ENCODE results near the gene TTLL9.
"Not testable (repeated sequence)": the region's sequence is repeated elsewhere in the genome, so short reads cannot be mapped to it uniquely, and the experiment has no call there.

Gene TTLL9

DNA sequence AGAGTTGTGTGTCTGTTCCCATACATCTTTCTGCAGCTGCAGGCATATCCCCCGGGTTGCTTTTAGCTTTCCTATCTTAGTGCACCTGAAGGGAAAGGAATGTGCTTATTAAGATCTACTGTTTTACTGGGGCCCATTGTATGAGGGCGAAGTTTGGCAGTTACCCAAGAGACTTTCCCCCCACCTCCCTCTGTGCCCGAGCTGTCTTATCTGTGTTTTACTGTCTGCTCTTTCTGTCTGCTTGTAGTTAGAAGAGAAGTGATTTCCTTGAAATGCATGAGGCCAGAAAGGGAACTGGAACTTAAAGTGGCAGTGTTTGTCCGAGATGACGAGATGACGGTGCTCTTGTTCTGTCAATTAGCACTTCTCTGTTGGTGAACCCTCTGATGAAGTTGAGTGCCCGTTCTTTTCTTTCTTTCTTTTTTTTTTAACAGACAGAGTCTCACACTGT is 47.6 kb downstream of the TTLL9 start:
- not testable (repeated sequence) for DNase-seq (ENCODE audit: low read depth in 2 of 2)

DNA sequence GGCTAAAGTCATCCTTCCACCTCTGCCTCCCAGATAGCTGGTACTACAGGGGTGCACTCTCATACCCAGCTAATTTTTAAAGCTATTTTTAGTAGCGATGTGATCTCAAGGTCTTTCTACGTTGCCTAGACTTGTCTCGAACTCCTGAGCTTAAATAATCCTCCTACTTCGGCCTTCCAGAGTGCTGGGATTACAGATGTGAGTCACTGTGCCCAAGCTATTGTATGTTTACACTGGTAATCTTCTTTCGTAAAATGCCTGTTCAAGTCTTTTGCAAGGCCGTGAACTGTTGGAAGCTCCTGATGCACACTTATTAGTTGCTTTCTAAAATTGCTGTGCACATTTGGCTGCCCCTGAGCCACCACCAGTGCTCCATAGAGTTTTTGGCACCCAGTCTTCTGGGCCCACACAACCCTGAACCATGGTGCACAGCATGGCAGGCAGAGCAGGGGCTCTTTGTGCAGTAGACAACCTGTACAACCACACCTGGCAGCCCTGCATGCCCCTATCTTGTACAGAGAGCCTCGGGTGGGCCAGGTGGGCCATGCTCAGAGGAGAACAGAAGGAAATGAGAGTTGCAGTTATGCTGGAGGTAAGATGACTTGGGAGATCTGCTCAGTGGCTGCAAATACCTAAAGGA is 48.2 kb downstream of the TTLL9 start:
- no peak for DNase-seq (ENCODE audit: low read depth in 2 of 2)

DNA sequence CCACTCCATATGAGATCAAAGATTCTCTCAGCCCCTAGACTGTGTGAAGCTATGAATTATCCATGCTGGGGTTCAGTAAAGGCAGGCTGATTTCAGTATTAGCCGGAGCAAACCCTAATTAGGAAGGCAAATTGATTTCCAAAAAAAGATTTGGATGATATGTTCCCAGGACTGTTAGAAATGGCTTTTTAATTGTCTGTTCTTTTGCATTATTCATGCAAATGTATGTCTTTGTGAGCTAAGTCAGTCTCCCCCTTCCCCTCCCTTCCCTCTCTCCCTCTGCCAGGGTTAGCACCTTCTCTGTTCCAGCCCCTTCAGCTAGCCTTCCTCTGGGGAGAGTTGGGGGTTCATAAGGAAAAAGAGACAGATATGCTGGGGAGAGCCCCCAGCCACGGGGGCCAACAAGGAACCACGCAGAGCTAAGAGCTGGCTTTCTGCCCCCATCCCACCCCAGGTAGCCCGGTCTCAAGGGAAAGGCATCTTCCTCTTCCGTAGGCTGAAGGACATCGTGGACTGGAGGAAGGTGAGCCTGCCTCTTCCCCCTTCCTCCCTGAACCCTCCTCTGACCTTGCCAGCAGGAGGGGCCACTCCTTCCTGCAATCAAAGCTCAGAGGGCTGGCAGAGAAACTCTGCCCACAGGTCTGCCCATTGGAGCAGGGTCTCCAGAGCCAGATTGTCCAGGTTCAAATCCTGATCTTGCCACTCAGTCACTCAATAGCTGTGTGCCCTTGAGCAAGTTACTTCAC is 49.1 kb downstream of the TTLL9 start:
- no peak for DNase-seq (ENCODE audit: low read depth in 2 of 2)

DNA sequence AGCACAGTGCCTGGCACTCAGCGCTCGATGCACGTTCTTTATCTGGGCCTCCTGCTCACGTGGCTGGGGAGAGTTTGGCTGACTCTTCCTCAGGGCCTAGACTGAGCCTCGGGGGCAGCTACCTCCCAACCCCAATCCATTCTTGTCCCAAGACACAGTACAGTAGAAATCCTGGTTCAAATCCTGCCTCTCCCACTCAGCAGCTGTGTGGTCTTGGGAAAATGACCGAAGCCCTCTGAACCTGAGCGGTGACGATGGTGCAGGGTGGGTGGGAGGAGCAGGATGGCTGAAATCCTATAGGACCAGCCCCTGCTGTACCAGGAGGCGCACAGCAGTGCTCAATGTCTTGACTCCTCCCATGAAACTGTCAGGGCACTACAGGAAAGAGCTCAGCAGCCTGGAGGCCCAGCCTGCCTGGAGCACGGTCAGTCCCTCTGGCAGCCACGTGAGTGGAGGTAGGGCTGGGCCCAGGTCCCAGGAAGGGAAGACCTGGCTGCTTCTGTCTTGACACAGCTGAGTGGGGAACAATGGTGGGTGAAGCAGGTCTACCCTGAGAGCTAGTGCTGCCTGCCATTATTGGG is 49.9 kb downstream of the TTLL9 start:
- no peak for DNase-seq (ENCODE audit: low read depth in 2 of 2)

DNA sequence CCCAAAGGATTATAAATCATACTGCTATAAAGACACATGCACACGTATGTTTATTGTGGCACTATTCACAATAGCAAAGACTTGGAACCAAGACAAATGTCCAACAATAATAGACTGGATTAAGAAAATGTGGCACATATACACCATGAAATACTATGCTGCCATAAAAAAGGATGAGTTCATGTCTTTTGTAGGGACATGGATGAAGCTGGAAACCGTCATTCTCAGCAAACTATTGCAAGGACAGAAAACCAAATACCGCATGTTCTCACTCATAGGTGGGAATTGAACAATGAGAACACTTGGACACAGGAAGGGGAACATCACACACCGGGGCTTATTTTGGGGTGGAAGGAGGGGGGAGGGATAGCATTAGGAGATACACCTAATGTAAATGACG is 51.0 kb downstream of the TTLL9 start:
- DNase-seq (ENCODE audit: low read depth in 2 of 2), result not testable (repeated sequence)

DNA sequence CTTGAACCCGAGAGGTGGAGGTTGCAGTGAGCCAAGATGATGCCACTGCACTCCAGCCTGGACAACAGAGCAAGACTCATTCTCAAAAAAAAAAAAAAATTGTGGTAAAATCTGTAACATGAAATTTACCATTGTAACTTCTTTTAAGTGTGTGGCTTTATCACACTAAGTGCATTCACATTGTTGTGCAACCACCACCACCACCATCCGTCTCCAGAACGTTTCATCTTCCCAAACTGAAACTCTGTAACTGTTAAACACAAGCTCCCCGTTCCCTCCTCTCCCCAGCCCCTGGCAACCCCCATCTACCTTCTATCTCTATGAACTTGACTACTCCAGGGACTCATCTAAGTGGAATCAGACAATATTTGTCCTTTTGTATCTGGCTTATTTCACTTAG is 51.7 kb downstream of the TTLL9 start:
- no peak for DNase-seq (ENCODE audit: low read depth in 2 of 2)

DNA sequence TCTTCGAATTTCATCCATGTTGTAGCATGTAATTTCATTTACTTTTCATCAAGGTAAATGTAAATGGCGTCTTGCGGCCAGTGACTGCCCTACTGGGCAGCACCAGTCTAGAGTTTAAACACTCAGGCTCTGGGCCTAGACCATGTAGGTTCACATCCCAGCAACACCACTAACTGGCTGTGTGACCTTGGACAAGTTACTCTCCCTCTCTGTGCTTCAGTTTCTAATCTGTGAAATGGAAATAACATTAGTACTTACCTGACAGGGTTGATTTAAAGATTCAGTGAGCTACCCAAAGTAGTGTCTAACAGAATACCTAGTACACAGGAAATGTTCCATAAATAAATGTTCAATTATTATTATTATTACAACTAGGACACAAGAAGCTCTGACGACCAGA is 52.2 kb downstream of the TTLL9 start:
- no peak for DNase-seq (ENCODE audit: low read depth in 2 of 2)

DNA sequence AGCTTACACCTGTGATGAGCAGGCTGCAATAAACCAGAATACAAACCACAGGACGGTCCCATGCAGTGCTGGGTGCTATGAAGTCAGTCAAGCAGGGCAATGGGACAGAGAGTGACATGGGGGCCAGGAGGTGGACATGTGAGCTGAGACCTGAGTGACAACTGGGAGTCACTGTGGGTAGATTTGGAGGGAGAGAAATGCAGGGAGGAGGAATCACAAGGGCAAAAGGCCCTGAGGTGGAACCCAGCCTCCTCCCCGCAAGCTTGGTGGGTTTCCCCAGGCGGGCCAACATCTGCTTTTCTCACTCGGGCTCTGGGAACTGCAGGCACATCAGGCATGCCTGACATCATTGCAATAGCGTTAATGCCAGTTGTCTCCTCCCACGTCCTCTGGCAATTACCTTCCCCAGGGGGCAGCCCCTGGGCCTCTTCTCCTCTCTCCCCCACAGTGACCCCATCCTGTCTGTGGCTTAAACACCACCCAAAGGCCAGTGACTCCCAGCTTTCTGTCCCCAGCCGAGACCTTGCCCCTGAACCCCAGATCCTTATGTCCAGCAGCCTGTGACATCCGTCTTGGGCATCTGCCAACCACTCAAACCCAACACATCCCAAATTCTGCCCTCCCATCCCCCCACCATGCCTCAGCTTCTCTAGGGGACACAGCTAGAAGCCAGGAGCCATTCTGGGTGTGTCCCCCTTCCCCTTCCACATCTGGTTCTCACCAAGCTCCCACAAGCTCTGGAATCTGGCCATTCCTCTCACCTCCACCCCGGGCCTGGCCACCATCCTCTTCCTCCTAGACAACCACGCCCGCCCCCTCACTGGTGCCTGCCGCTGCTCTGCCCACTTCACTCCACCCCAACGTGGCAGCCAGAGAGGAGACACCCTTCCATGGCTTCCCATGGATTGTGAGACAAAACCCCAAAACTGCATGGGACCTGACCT is 53.2 kb downstream of the TTLL9 start:
- no peak for DNase-seq (ENCODE audit: low read depth in 2 of 2)

DNA sequence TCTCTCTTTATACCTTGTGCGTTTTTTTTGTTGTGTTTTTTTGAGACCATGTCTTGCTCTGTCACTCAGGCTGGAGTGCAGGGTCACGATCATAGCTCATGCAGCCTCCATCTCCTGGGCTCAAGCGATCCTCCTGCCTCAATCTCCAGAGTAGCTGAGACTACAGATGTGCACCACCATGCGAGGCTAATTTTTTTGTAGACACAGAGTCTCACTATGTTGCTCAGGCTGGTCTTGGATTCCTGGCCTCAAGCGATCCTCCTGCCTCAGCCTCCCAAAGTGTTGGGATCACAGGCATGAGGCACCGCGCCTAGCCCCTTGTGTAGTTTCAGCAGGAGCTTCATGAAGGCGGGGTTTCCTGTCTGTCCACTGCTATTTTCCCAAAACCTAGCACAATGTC is 54.1 kb downstream of the TTLL9 start:
- no peak for DNase-seq (ENCODE audit: low read depth in 2 of 2)

DNA sequence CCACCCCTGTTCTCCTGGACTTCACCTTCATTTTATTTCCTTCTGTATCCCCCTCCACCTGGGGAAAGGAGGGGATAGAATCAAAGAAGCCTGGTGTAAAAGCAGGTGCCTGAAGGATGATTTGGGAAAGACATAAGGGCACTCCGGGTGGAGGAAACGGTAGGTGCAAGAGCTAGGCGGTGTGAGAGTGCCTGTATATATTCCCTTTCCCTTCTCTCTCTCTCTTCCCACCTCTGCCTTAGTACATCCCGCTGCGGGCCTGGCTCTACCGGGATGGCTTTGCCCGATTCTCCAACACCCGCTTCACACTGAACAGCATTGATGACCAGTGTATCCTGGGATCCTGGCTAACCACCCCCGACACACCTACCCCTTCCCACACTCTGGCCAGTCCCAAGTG is 55.2 kb downstream of the TTLL9 start:
- no peak for DNase-seq (ENCODE audit: low read depth in 2 of 2)

DNA sequence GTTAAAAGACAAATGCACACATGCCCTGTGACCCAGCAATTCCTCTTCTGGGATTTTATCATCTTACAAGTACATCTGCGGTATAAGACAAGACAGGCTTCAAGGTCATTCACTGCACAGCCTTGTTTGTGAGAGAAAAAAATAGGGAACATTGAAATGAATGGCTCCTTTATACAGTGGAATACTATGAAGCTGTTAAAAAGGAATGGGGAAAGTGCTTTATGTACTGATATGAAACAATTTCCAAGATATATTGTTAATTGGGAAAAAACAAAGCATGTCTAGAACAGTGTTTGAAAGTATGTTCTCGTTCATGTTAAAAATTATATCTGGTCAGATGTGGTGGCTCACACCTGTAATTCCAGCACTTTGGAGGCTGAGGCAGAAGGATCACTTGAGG is 56.1 kb downstream of the TTLL9 start:
- no peak for DNase-seq (ENCODE audit: low read depth in 2 of 2)

DNA sequence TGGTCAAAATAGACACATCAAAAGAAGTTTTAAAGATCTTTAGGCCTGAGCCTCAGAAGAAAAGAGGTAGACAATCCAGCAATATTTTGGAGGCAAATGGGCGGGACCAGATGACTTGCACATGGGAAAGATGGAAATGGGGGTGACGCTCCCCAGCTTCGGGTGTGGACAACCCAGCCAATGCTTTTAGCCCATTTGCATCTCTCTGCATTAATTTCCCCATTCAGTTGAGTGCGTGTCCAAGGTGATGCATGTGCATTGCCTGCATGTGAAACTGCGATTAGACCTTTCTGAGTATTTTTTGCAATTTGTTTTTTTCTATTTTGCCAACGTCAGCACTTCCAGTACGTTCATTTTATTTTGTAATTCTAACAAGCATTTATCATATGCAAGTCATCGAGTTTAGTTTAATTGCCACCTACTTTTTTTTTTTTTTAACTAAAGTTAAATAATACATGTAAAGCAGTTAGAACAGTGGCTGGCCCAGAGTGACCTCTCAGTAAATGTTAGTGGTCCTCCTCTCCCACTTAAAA is 57.3 kb downstream of the TTLL9 start:
- no peak for DNase-seq (ENCODE audit: low read depth in 2 of 2)

DNA sequence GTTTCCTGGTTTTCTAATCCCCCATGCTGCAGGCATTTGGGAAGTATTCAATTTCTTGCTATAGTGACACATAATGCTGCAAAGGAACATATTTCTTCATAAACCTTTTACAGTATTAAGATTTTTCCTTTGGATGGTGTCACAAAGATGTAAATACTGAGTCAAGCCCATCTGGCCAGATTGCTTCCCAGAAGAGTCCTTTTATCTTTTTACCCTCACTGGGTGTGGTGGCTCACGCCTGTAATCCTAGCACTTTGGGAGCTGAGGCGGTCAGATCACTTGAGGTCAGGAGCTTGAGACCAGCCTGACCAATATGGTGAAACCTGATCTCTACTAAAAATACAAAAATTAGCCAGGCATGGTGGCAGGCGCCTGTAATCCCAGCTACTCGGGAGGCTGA is 59.2 kb downstream of the TTLL9 start:
- DNase-seq (ENCODE audit: low read depth in 2 of 2), result not testable (repeated sequence)

DNA sequence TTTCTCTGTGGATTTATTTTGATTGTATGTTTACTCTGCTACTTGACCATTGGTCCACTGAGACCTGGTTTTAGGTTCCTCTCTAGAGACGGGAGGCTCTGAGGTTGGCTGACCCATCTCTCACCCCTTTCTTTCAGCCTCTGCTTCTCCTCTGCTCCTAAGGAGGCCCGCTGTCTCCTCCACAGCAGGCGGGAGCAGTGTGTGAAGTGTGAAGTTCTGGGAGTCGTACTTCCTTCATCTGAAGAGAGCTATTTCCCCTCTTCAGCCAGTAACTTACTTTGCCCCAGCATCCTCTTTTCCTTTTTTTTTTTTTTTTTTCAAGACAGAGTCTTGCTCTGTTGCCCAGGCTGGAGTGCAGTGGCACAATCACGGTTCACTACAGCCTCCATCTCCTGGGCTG is 60.3 kb downstream of the TTLL9 start:
- no peak for DNase-seq (ENCODE audit: low read depth in 2 of 2)

DNA sequence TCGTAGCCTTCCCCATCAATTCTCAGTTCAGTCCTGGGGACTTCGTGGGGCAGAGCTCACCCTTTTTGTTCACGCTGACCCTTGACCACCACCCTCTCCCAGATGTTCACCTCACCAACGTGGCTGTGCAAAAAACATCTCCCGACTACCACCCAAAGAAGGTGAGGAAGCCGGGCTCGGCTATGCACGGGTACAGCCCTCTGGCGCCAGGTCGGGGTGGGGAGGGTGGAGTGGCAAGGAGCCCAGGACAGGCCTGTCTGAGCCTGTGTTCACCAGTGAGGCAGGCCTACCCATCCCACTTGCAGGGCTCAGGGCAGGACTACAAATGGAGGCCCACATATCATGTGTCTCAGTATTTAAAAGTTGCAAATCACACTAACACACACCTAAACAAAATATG is 63.3 kb downstream of the TTLL9 start:
- DNase-seq (ENCODE audit: low read depth in 2 of 2), result no peak

DNA sequence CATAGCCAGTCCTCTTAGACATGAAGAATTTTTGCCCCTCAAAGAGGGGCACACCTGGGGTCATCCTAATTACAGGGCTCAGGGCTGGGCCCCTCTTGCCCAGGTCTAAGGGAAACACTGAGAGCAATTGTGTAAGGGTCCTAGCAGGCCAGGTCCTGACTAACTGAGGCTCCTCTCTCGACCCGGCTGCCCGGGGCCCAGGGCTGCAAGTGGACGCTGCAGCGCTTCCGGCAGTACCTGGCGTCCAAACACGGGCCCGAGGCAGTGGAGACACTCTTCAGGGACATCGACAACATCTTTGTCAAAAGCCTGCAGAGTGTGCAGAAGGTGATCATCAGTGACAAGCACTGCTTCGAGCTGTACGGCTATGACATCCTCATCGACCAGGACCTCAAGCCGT is 64.1 kb downstream of the TTLL9 start:
- no peak for DNase-seq (ENCODE audit: low read depth in 2 of 2)

DNA sequence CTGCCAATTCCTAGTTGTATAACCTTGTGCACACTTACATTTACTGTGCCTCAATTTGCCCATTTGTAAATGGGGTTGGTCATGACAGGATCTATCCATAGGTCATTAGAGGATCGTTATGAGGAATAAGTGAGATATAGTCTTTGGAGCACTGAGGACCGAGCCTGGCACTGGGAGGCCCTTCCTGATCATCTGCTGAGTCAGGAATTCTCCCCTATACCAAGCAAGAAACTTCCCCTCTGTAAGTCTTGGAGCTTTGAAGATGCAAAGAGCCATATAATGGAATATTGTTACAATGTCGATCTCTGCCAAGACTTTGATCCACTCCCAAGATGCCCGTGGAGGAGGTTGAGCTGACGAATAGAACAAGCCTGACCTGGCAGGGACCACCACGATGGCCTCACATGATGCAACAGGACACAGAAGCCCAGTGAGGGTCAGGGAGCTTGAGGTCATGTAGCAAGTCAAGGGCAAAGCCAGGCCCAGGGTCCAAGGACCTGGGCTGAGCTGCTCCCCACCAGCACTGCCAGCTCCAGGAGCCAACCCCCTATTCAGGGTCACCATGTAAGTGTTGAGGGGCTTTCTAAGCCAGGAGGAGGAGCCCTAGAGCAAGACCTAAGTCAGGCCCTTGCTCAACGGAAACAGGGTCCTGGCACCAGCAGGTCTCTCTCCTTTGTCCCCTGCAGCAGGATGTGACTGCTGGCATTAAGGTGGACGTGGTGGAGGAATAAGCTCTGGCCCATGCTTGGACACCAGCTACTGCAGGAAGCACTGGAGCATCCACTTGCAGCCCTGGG is 64.7 kb downstream of the TTLL9 start:
- no peak for DNase-seq (ENCODE audit: low read depth in 2 of 2)

DNA sequence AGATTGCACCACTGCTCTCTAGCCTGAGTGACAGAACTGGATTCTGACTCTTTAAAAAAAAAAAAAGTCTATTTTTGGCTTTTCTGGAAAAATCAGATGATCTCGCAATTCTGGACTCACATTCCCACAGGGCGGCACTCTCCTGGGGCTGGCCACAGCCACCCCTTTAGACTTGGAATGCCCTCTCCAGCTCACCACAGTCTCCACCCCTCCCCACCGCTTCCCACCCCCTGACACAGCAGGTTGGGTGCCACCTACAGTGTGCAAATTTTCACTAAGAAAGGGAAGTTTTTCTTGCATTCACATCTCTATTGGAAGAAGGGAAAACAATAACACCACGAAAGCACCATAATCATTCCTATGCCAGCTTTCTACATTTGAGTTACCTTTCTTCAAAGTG is 66.0 kb downstream of the TTLL9 start:
- no peak for DNase-seq (ENCODE audit: low read depth in 2 of 2)

DNA sequence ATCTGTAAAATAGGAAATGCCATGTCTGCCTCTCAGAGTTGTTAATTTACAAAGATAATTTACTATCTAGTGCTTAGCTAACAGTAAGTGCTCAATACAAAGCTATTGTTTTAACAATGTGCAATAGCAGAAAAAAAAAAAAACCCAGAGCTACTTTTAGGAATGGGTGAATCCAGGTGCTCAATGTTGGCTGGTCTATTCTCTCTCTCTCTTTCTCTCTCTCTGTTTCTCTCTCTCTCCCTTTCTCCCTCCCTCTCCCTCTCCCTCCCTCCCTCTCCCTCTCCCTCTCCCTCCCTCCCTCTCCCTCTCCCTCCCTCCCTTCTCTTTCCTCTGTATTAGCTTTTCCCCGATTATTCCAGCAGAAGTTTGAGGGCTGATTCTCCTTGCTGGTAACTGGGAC is 67.4 kb downstream of the TTLL9 start:
- no peak for DNase-seq (ENCODE audit: low read depth in 2 of 2)

DNA sequence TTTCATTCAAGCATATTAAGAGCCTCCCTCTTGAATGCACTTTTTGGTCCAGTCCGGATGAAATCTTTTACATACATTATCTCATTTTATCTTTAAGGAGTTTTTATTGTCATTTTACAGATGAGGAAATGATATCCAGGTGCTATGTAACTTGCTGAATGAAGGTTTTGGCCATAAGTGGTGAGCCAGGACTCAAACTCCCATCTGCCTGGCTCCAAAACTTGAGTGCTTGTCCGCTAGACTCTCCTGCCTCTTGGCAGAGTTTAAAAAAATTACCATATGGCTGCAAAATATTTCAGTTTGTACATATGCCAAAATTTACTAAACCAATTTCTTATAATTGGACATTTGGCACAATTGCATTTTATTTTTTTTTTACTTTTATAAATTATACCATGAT is 69.2 kb downstream of the TTLL9 start:
- no peak for DNase-seq (ENCODE audit: low read depth in 2 of 2)

DNA sequence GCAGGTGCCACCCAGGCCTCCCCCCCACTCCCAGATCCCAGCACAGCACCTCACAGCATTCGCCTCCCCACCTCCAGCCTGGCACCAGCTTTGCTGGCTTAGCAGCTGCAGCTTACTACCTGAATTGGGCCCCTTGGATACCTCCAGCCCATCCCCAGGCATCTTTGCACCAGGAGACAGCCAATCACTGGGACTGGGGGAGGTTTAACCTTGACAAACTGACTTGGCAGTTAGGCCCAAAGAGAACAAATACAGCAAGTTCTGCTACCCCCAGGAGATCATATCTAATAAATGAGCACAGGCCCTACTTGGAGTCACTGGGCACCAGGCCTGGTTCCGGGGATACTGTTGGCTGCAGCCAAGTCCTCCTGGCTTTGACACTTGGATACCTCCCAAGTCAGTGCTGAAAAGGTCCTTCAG is 72.6 kb downstream of the TTLL9 start:
- no peak for DNase-seq (ENCODE audit: low read depth in 2 of 2)
